ENCODE data around the gene POLR2J. TPM values are rescaled to one million over a fixed set of nuclear protein-coding genes. Genes with fewer than 3 reads are reported as not detected.
A peak's percentile ranks its signal among the peaks of the same experiment; 100 is the strongest.
"Not testable (repeated sequence)": the region's sequence is repeated elsewhere in the genome, so short reads cannot be mapped to it uniquely, and the experiment has no call there.

POLR2J gene
- total RNA-seq, 1 donor from 2014 or later, result 36.2 TPM

DNA sequence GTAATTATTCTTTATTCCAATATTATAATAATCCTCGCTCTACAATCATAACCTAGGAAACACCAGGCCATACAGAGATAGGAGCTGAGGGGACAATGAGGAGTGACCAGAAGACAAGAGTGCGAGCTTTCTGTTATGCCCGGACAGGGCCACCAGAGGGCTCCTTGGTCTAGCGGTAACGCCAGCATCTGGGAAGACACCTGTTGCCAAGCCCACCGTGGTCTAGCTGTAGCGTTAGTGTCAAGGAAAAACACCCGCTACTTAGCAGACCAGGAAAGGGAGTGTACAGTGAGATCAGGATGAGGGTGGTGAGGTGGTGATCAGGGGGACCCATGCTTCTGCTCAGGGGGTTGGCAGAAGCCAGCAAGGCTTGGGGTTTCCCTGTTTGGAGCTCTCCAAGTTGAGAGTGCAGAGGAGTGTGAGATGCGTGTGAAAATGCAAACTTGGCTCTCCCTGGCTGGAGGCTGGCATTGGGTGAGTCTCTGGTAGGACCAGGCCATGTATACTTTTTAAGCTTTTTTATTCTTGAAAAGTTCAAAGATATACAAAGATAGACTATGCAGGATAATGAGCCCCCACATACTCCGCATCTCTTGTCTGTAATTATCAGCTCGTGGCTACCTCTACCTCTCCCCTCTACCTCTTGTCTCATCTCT is 1.4 kb upstream of the POLR2J start:
- TF ChIP-seq, protein P1, sequence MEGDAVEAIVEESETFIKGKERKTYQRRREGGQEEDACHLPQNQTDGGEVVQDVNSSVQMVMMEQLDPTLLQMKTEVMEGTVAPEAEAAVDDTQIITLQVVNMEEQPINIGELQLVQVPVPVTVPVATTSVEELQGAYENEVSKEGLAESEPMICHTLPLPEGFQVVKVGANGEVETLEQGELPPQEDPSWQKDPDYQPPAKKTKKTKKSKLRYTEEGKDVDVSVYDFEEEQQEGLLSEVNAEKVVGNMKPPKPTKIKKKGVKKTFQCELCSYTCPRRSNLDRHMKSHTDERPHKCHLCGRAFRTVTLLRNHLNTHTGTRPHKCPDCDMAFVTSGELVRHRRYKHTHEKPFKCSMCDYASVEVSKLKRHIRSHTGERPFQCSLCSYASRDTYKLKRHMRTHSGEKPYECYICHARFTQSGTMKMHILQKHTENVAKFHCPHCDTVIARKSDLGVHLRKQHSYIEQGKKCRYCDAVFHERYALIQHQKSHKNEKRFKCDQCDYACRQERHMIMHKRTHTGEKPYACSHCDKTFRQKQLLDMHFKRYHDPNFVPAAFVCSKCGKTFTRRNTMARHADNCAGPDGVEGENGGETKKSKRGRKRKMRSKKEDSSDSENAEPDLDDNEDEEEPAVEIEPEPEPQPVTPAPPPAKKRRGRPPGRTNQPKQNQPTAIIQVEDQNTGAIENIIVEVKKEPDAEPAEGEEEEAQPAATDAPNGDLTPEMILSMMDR (IDR thresholded peaks at IDR 0.05; ENCODE audit: insufficient read depth, low read length, poor library complexity, severe bottlenecking), result peak; percentile 22
- not testable (repeated sequence) for H3K4me3 ChIP-seq (ENCODE audit: low read depth, low read length); H3K36me3 ChIP-seq (ENCODE audit: control insufficient read depth, insufficient read depth, low read length); DNase-seq (ENCODE audit: low read depth); H3K27me3 ChIP-seq (ENCODE audit: control insufficient read depth, insufficient read depth, low read length)

DNA sequence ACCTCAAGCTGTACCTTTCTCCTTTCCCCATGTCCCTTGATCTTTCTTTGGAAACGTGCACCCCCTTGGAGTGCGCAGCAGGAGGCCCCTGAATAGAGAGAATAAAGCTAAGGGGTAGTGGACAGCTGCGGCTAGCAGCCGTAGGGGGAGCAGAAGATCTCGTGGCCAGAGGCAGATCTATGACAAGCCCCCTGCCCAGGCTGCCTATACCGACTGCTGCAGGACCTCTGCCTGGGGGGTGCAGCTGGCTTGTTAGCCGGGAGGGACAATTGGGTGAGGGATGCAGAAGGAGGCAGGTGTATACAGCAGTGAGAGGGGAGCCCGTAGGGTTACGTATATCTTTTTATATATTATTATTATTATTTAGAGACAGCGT is 475 bp upstream of the POLR2J start:
- not testable (repeated sequence) for H3K36me3 ChIP-seq (ENCODE audit: control insufficient read depth, insufficient read depth, low read length); H3K4me3 ChIP-seq (ENCODE audit: low read depth, low read length); DNase-seq (ENCODE audit: low read depth); H3K27me3 ChIP-seq (ENCODE audit: control insufficient read depth, insufficient read depth, low read length)

DNA sequence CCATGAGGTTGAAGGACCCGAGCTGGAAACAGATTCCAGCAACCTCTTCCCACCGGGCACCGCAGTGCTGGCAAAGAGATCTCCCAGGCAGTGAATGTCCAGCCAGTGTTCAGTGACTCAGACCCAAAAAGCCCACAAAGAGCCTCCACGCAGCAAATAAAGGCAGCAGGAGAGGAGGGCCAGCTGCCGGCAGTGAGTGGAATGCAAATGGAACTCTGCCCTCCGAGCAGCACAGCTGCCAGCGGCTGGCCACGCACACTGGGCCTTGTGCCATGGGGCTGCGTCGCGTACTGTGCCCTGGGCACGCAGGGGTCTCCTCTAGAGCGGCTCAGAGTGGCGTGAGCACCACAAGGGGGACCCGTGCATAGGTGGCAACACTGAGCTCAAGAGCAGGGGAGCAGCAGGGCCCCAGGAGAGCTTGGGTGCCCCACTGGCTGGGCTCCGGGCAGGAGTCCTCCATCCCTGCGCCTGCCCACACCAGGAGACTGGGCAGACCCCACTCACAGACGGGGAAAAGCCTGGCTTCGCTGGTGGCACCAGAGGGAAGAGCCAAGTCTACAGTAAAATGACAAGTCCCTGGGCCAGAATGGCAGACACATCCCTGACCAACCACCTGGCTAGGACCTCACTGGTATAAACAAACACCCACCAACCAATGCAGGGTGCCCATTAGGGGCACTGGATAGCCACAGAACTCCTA is 3.8 kb downstream of the POLR2J start:
- not testable (repeated sequence) for H3K36me3 ChIP-seq (ENCODE audit: control insufficient read depth, insufficient read depth, low read length); H3K27me3 ChIP-seq (ENCODE audit: control insufficient read depth, insufficient read depth, low read length); H3K4me3 ChIP-seq (ENCODE audit: low read depth, low read length); DNase-seq (ENCODE audit: low read depth)

DNA sequence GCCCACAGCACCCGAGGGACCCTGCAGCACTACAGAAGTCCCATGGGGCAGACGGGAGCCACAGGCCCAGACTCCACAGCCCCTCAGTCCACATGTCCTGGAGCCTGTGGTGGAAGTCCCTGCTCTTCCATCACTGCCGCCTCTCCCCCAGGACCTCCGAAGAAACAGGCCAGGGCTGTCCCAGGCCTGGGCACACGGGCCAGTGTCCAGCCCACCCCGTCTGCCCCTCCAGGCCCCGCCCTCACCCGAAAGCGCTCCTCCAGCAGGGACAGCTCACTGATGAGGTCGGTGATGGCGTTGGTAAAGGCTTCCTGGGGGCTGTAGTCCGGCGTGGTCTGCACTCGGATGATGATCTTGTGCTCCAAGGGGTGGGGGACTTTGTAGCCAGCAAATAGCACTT is 4.6 kb downstream of the POLR2J start:
- H3K27me3 ChIP-seq (ENCODE audit: control insufficient read depth, insufficient read depth, low read length); DNase-seq (ENCODE audit: low read depth); H3K36me3 ChIP-seq (ENCODE audit: control insufficient read depth, insufficient read depth, low read length); H3K4me3 ChIP-seq (ENCODE audit: low read depth, low read length): not testable (repeated sequence)

DNA sequence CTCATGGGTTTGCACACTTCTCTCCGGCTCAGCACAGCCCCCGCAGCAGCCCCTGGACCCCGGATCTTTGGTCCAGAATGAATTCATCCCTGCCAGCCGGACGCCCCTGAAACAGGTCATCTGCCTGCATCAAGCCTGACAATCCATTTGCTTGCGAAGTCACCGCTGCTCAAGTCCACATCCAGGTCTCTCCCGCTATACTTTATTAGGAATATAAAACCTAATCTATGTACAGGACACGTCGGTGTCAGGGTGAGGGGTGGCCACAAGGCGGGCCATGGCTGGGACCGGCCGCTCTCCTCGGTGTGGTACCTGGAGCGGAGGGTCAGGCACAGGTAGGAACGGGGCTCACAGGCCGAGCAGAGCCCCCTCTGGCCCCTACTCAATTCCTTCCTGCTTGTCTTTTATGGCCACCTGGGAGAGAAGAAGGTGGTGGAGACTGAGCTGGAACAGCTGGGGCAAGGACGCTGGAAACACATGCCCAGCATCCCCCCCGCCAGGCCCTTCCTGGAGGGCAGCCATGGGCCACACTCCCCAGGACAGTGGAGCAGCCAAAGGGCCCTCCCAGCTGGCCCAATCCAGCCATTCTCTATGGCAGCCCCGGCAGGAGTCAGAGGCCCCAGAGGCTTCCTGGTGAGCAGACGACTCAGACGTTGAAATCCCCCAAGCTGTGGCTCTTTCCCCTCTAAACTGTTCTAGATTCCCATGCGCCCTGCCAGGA is 5.3 kb downstream of the POLR2J start:
- TF ChIP-seq, protein P1 (IDR thresholded peaks at IDR 0.05; ENCODE audit: insufficient read depth, low read length, poor library complexity, severe bottlenecking), result no peak
- no peak for DNase-seq (ENCODE audit: low read depth)
- H3K27me3 ChIP-seq (ENCODE audit: control insufficient read depth, insufficient read depth, low read length), result no peaks in the 10 kb centered on the region
- H3K4me3 ChIP-seq (ENCODE audit: low read depth, low read length), result no peak overlapping the region
- peaks cover 2% of the 10 kb centered on the region for H3K36me3 ChIP-seq (ENCODE audit: control insufficient read depth, insufficient read depth, low read length)

DNA sequence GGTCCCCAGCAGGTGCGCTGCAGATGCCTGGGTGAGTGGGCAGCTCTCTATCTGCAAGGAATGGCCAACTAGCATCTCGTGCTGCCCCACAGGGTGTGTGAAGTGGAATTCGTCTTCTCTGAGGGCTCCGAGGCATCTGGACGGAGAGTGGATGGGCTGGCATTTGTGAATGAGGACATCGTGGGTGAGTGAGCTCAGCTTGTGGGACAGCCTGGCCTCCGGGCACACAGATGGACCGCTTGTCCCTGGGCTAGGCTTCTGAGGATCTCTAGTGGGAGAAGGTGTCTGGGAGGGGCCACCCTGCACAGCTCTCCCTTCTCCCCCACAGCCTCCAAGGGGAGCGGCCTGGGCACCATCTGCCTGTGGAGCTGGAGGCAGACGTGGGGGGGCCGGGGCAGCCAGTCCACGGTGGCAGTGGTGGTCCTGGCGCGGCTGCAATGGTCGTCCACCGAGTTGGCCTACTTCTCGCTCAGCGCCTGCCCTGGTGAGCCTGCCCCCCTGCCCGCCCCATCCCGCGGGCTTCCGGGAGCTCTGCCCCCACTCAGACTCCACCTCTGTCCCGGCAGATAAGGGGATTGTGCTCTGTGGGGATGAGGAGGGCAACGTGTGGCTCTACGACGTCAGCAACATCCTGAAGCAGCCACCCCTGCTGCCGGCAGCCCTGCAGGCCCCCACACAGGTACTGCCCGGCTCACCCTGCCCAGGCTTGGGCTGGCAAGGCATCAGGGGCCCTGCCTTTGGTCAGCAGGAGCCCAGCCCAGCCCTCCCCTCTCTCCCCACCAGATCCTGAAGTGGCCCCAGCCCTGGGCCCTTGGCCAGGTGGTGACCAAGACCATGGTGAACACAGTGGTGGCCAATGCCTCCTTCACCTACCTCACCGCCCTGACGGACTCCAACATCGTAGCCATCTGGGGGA is 6.3 kb downstream of the POLR2J start:
- TF ChIP-seq, protein P1 (IDR thresholded peaks at IDR 0.05; ENCODE audit: insufficient read depth, low read length, poor library complexity, severe bottlenecking), result no peak
- no peaks in the 10 kb centered on the region for H3K27me3 ChIP-seq (ENCODE audit: control insufficient read depth, insufficient read depth, low read length)

DNA sequence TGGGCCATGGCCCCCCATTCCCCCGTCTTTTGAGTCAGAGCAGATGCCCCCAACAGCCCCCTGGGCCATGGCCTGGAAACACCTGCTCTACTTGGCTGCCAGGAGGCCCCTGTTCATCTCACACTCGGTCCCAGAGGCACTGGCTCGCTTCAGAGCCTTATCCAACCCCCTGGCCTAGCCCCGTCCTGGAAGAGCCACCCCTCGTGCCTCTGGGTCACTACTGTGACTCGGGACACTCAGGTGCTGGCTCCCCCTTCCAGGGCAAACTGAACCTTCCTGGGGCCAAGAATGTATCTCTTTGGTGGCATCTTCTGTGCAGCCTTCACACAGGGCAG is 7.0 kb downstream of the POLR2J start:
- DNase-seq (ENCODE audit: low read depth), result no peak
- TF ChIP-seq, protein P1 (IDR thresholded peaks at IDR 0.05; ENCODE audit: insufficient read depth, low read length, poor library complexity, severe bottlenecking), result no peak
- no peak overlapping the region for H3K4me3 ChIP-seq (ENCODE audit: low read depth, low read length)
- peaks cover 2% of the 10 kb centered on the region for H3K36me3 ChIP-seq (ENCODE audit: control insufficient read depth, insufficient read depth, low read length)
- no peaks in the 10 kb centered on the region for H3K27me3 ChIP-seq (ENCODE audit: control insufficient read depth, insufficient read depth, low read length)

More for the DNA sequence above, 6.3 kb downstream of the POLR2J start:
- H3K36me3 ChIP-seq (ENCODE audit: control insufficient read depth, insufficient read depth, low read length), result peaks cover 2% of the 10 kb centered on the region
- no peak overlapping the region for H3K4me3 ChIP-seq (ENCODE audit: low read depth, low read length)
- DNase-seq (ENCODE audit: low read depth), result no peak

All from kidney epithelial cell (primary cell).